ENCODE measurements around the gene CLEC4G. TPM values are rescaled to one million over a fixed set of nuclear protein-coding genes. Genes with fewer than 3 reads are reported as not detected.

CLEC4G gene
- total RNA-seq, 2 experiments from 2014 or later, result not detected

GRCh38 chr19:7720351-7720750 lies 11.6 kb downstream of the CLEC4G start:
- Mint-ChIP-seq H3K36me3 (peaks cover 10% of the 10 kb centered on the region), H3K4me3 (no peak overlapping the region), H3K27me3 (no peaks in the 10 kb centered on the region), H3K9me3 (peaks cover 7% of the 10 kb centered on the region), H3K27ac (no peak overlapping the region), H3K4me1 (peaks cover 10% of the 10 kb centered on the region)
- DNase-seq, result no peak

DNA sequence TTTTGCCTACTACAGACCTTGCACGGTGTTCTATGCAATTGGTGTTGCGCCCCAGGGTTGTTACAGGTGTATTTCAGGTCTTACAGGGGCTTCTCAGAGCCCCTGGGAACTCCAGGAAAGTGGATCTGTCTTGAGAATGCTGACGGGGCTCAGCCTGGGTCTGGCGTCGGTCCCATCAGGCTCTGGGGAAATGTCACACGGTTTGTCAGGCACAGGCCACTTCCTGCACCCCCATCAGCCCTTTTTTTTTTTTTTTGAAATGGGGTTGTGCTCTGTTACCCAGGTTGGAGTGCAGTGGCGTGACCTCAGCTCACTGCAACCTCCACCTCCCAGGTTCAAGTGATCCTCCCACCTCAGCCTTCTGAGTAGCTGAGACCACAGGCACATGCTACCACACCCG lies 13.2 kb downstream of the CLEC4G start:
- peaks cover 7% of the 10 kb centered on the region for H3K9me3 Mint-ChIP-seq
- peaks cover 19% of the 10 kb centered on the region for H3K4me1 Mint-ChIP-seq
- no peak overlapping the region for H3K4me3 Mint-ChIP-seq
- H3K36me3 Mint-ChIP-seq, result peaks cover 11% of the 10 kb centered on the region
- H3K27ac Mint-ChIP-seq, result peak overlapping the region; percentile 72
- DNase-seq, result no peak
- H3K27me3 Mint-ChIP-seq, result no peaks in the 10 kb centered on the region

DNA sequence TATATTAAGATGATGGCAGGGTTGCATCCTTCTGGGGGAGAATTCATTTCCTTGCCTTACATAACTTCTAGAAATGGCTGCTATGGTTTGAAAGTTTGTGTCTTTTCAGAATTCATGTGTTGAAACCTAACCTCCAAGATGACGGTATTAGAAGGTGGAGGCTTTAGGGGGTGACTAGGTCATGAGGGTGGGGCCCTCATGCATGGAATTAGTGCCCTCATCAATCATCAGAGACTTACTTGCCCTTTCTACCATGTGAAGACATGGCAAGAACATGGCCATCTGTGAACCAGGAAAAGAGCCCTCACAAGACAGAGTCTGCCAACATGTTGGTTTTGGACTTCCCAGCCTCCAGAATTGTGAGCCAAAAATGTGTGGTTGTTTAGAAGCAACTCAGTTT lies 15.1 kb downstream of the CLEC4G start:
- peaks cover 11% of the 10 kb centered on the region for H3K36me3 Mint-ChIP-seq
- H3K4me3 Mint-ChIP-seq, result no peak overlapping the region
- peaks cover 7% of the 10 kb centered on the region for H3K9me3 Mint-ChIP-seq
- no peaks in the 10 kb centered on the region for H3K27me3 Mint-ChIP-seq
- H3K4me1 Mint-ChIP-seq, result peaks cover 19% of the 10 kb centered on the region
- DNase-seq, result no peak
- H3K27ac Mint-ChIP-seq, result no peak overlapping the region

- peaks cover 11% of the 10 kb centered on the region for H3K36me3 Mint-ChIP-seq
- no peaks in the 10 kb centered on the region for H3K27me3 Mint-ChIP-seq
- no peak overlapping the region for H3K27ac Mint-ChIP-seq
- DNase-seq, result no peak
- peaks cover 17% of the 10 kb centered on the region for H3K4me1 Mint-ChIP-seq
- peaks cover 7% of the 10 kb centered on the region for H3K9me3 Mint-ChIP-seq
- no peak overlapping the region for H3K4me3 Mint-ChIP-seq
Measured at GRCh38 chr19:7715671-7716070, 16.2 kb downstream of the CLEC4G start.

GRCh38 chr19:7710616-7711015 lies 21.3 kb downstream of the CLEC4G start:
- DNase-seq, result no peak
- peaks cover 34% of the 10 kb centered on the region for H3K4me1 Mint-ChIP-seq
- no peak overlapping the region for H3K27ac Mint-ChIP-seq
- H3K9me3 Mint-ChIP-seq, result no peaks in the 10 kb centered on the region
- H3K4me3 Mint-ChIP-seq, result no peak overlapping the region
- no peaks in the 10 kb centered on the region for H3K27me3 Mint-ChIP-seq
- peaks cover 4% of the 10 kb centered on the region for H3K36me3 Mint-ChIP-seq

DNA sequence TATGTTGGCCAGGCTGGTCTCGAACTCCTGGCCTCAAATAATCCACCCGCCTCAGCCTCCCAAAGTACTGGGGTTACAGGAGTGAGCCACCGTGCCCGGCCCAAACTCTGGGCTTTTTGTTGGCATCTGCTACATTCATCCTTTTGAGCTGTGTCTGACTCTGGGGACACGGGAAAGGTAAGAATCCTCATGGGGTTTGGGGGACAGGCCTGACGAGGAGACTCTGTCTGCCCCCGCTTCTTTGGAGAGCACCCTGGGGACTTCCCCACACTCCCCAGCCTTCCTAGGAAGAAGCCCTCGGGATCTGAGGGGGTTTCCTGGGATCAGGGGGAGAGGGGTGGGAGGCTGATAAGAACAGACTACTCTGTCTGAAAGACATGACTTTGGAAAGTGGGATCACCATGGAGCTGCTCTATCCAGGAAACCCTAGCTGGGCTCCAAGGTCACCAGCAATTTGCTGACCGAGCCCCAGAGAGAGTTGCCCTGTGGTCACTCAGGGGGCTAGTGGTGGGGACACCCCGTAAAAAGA lies 21.9 kb downstream of the CLEC4G start:
- Mint-ChIP-seq H3K27ac (no peak overlapping the region), H3K36me3 (peaks cover 3% of the 10 kb centered on the region), H3K9me3 (no peaks in the 10 kb centered on the region), H3K4me1 (peaks cover 40% of the 10 kb centered on the region), H3K4me3 (no peak overlapping the region), H3K27me3 (no peaks in the 10 kb centered on the region)
- DNase-seq, result no peak

- Mint-ChIP-seq H3K9me3 (no peaks in the 10 kb centered on the region), H3K36me3 (peaks cover 3% of the 10 kb centered on the region), H3K4me3 (no peak overlapping the region), H3K4me1 (peaks cover 40% of the 10 kb centered on the region), H3K27me3 (peaks cover 3% of the 10 kb centered on the region), H3K27ac (peak overlapping the region; percentile 81)
- no peak for DNase-seq
Measured at GRCh38 chr19:7706955-7707456, 24.9 kb downstream of the CLEC4G start.

- peaks cover 40% of the 10 kb centered on the region for H3K4me1 Mint-ChIP-seq
- peak overlapping the region; percentile 50 for H3K4me3 Mint-ChIP-seq
Measured at GRCh38 chr19:7706188-7706954, 25.5 kb downstream of the CLEC4G start.

DNA sequence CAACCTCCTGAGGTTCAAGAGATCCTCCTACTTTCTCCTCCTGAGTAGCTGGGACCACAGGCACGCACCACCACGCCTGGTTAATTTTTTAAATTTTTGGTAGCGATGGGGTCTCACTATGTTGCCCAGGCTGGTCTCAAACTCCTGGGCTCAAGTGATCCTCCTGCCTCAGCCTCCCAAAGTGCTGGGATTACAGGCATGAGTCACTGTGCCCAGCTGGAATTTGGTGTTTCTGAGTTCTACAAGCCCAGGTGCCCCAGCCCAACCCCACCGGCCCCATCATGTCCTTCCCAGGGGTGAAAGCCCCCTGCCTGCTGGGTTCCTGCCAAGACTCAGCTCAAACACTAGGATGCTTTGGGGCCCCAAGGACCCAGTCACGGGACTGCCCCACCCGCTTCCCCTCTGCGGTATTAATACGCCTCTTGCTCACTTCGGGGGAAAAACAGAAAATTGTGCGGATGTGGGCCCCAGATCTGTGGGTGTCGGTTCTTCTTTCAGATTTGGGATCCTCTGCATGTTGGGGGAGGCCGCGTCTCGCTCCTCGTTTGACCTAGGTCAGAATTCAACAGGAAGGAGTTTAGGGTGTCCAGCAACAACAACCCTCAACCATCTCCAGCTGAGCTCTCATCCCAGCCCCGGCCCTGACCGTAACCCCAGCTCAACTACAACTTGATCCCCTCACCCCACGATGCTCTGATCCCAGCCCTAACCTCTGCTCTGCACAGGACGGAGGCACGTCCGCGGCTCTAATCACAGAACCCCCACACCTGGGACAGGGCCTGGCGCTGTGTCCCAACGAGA lies 26.3 kb downstream of the CLEC4G start:
- Mint-ChIP-seq H3K36me3 (peaks cover 3% of the 10 kb centered on the region), H3K27me3 (peaks cover 3% of the 10 kb centered on the region), H3K4me1 (peaks cover 40% of the 10 kb centered on the region), H3K9me3 (no peaks in the 10 kb centered on the region), H3K4me3 (peak overlapping the region; percentile 50), H3K27ac (peak overlapping the region; percentile 89)
- peak; percentile 82 for DNase-seq

More at GRCh38 chr19:7706188-7706954, 25.5 kb downstream of the CLEC4G start:
- peaks cover 3% of the 10 kb centered on the region for H3K27me3 Mint-ChIP-seq
- no peaks in the 10 kb centered on the region for H3K9me3 Mint-ChIP-seq
- H3K36me3 Mint-ChIP-seq, result peaks cover 3% of the 10 kb centered on the region
- peak overlapping the region; percentile 89 for H3K27ac Mint-ChIP-seq
- DNase-seq, result no peak

GRCh38 chr19:7704280-7705060 lies 27.4 kb downstream of the CLEC4G start:
- no peak overlapping the region for H3K4me3 Mint-ChIP-seq

DNA sequence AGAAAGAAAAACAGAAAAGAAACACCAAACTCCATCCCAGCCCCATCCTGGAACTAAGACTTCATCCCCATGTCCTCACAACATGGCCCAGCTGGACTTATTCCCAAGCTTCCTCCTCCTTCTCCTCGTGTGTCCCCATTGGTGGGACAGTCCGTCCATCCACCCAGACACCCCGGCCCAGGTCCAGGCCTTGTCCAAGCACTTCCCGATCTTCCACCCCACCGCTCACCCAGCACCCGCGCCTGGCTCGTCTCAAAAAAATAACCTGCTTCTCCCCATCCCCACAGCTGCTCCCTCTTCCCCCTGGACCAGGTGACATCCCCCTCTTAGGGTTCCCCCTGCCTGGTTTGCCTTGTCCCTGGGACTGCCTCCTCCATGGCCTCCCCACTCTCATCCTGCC lies 28.6 kb downstream of the CLEC4G start:
- Mint-ChIP-seq H3K4me1 (peaks cover 52% of the 10 kb centered on the region), H3K4me3 (no peak overlapping the region), H3K36me3 (peaks cover 3% of the 10 kb centered on the region), H3K9me3 (no peaks in the 10 kb centered on the region), H3K27ac (no peak overlapping the region), H3K27me3 (peaks cover 4% of the 10 kb centered on the region)
- no peak for DNase-seq

More at GRCh38 chr19:7704280-7705060, 27.4 kb downstream of the CLEC4G start:
- DNase-seq, result no peak
- Mint-ChIP-seq H3K4me1 (peaks cover 45% of the 10 kb centered on the region), H3K27ac (no peak overlapping the region), H3K27me3 (peaks cover 3% of the 10 kb centered on the region), H3K9me3 (no peaks in the 10 kb centered on the region), H3K36me3 (peaks cover 3% of the 10 kb centered on the region)

DNA sequence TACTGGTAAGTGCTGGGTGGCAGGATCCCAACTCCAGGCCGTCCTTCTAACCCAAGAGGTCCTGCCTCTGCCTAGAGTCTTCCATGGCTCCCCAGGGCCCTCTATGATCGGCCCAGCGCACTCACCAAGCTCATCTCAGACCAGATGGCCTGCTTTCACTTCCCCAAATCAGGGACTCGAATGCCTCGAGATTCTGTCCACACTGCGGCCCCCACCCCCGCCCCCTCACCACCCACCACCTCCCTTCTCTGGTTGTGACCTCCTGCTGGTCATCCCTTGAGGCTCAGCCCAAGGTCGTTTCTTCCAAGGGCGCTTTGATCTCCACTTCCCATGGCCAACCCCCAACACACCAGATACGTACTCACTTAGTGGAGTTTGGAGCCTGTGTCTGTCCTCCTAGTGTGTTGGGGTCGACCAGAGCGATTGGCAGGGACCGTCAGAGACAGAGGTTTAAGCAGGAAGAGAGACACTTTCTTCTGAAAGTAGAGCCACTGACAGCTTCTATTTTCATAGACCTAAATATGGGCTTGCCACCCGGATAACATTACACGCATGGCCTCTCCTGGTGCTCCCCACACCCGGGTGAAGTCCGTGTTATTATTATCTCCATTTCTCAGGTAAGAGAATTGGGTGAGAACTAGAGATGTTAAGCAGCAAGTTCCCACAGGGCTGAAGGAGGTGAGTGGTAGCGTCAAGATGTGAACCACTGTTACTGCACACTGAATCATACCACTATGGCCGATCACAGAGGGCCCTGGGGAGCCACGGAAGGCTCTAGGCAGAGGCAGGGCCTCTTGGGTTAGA lies 30.1 kb downstream of the CLEC4G start, which contains the start of gene FCER2:
Gene FCER2, minus strand, starts transcription at position 478 of the 804 bp plus-strand sequence. CDS start 2,371 bp downstream, outside the sequence.
- DNase-seq, result no peak
- Mint-ChIP-seq H3K9me3 (no peaks in the 10 kb centered on the region), H3K4me3 (no peak within 1 kb of the TSS), H3K27ac (peak within 1 kb of the TSS; percentile 0), H3K36me3 (peaks cover 2% of the 10 kb centered on the region), H3K4me1 (peaks cover 47% of the 10 kb centered on the region), H3K27me3 (peaks cover 12% of the 10 kb centered on the region)

DNA sequence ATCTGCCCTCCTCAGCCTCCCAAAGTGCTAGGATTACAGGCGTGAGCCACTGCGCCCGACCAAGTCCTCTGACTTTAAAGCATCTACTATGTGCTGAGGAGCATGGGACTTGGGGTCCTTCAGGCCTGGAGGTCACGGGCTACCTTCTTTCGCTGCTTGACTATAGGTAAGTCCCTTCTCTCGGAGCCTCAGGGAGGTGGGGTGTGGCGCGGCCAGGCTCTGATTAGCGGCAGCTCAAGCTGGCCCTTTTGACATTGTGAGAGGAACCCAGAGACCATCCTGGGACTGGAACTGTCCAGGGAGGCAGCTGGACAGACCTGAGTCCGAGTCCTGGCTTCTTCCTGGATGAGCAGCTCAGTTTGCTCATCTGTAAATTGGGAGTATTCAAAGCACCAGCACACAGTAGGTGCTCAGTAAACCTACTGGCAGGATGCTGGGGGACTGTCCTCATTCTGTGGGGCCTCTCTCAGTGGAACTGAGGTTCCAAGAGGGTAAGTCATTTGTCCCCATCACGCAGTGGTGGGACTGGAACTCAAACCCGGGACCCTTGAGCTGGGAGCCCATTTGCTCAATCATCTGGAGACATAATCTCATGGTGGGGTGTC lies 30.8 kb downstream of the CLEC4G start:
- Mint-ChIP-seq H3K9me3 (no peaks in the 10 kb centered on the region), H3K4me1 (peaks cover 42% of the 10 kb centered on the region), H3K36me3 (no peaks in the 10 kb centered on the region), H3K27ac (no peak overlapping the region), H3K27me3 (peaks cover 15% of the 10 kb centered on the region), H3K4me3 (no peak overlapping the region)
- DNase-seq, result no peak

All from activated naive CD8-positive, alpha-beta T cell treated with anti-CD3 and anti-CD28 coated beads for 36 hours (primary cell).